Mucosa of stomach (tissue), 1 donor: ENCODE data around the gene KCNT2.

Experiments used
- H3K27me3 ChIP-seq: one replicate; pipeline ENCODE4 v1.7.0; 2013; ENCODE audit warnings: mild to moderate bottlenecking, low read length; ENCODE audit not compliant: control insufficient read depth, insufficient read depth
- H3K36me3 ChIP-seq: one replicate; pipeline ENCODE4 v1.7.0; 2013; ENCODE audit warnings: low read length; ENCODE audit not compliant: control insufficient read depth, insufficient read depth
- H3K4me1 ChIP-seq: one replicate; pipeline ENCODE4 v1.7.0; 2013; ENCODE audit warnings: mild to moderate bottlenecking, low read length; ENCODE audit not compliant: control insufficient read depth, insufficient read depth
- H3K4me3 ChIP-seq: one replicate; pipeline ENCODE4 v1.7.0; 2013; ENCODE audit warnings: low read length
- H3K9ac ChIP-seq: one replicate; pipeline ENCODE4 v1.7.0; 2013; ENCODE audit warnings: mild to moderate bottlenecking, low read length, moderate library complexity
- H3K9me3 ChIP-seq: one replicate; pipeline ENCODE4 v1.7.0; 2013; ENCODE audit warnings: mild to moderate bottlenecking, low read length, moderate library complexity; ENCODE audit not compliant: control insufficient read depth
- donor health status: Pancreatic carcinoma.

The KCNT2 gene

DNA sequence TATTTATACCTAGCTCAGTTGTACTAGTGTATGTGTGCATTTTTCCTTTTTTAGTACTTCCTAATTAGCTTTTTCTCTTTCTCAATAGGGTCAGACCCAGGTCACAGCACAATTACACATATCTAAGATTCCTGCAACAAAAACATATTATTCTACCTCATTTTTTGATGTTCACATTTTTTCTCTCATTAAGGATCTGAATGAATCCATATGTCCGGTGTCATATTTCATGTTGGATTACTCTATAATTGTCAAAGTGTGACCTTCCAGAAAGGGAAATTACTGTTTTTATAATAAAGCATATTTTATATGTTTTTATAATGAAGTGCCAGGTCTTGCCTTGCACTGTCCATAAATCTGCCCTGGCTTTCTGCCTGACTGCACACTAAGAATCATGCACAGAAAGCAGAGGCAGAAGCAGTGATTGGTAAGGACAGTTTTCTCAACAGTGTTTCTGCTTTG, 143.7 kb downstream of the KCNT2 start:
- Histone ChIP-seq H3K27me3 (no peaks in the 10 kb centered on the region), H3K4me3 (no peak overlapping the region), H3K9me3 (no peaks in the 10 kb centered on the region), H3K4me1 (no peaks in the 10 kb centered on the region), H3K9ac (no peak overlapping the region), H3K36me3 (no peaks in the 10 kb centered on the region)

DNA sequence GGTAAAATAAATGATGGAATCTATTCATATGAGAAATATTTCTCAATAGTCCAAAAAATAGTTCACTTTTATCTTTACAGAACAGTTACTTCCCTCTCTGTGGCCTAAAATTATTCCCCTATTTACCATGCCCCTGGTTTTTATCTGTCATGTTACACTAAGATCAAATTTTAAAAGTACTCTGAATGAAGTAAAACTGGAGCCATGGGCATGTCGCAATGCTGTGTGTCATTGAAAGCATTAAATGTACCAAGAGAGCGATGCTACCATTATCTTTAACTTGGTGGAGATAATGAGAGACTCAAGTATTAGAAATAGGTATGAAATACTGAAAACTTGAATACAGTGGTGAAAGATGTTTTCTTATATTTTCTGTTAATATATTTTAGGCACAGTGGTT, 146.2 kb downstream of the KCNT2 start:
- Histone ChIP-seq H3K9me3 (no peaks in the 10 kb centered on the region), H3K9ac (no peak overlapping the region), H3K36me3 (no peaks in the 10 kb centered on the region), H3K4me1 (no peaks in the 10 kb centered on the region), H3K4me3 (no peak overlapping the region), H3K27me3 (no peaks in the 10 kb centered on the region)

DNA sequence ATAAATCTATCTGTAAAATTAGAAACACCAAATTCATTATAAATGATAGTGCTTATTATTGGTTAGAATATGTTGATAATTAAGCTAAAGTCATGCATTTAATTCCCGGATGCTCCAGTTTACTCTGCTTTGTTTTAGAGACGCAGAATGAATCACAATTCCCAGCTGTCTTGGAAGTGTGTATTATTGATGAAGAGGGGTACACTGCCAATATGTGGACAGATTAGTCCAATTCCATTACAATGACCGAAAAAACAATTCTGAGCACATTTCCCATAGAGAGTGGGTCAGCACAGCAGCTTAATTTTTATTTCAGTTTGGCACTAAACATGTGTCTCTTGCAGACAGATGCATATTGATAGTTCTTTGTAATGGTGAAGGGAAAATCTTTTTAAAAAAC, 146.7 kb downstream of the KCNT2 start:
- Histone ChIP-seq H3K9ac (no peak overlapping the region), H3K36me3 (no peaks in the 10 kb centered on the region), H3K27me3 (no peaks in the 10 kb centered on the region)

DNA sequence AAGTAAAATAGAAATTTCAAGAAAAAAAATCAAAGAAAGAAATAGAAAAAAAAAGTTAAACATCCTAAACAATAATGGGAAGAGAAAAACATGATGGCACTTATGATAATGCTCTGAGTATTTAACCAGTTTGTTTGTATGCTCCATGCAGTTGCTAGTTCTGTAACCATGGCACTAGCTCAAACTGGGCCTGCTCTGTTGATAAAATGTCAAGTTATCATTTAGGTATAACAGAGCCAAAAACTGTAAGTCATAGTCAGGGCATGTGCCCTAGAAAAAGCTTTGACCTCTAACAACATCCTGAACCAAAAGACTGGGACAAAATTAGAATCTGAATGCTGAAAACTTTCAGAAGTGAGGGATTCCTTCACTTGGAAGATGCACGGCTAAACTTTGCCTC, 148.9 kb downstream of the KCNT2 start:
- no peak overlapping the region for H3K4me3 ChIP-seq
- no peaks in the 10 kb centered on the region for H3K36me3 ChIP-seq
- no peaks in the 10 kb centered on the region for H3K4me1 ChIP-seq
- H3K9ac ChIP-seq = no peak overlapping the region
- no peaks in the 10 kb centered on the region for H3K9me3 ChIP-seq
- H3K27me3 ChIP-seq = no peaks in the 10 kb centered on the region

More for the DNA sequence above, 146.7 kb downstream of the KCNT2 start:
- Histone ChIP-seq H3K9me3 (no peaks in the 10 kb centered on the region), H3K4me3 (no peak overlapping the region), H3K4me1 (no peaks in the 10 kb centered on the region)

DNA sequence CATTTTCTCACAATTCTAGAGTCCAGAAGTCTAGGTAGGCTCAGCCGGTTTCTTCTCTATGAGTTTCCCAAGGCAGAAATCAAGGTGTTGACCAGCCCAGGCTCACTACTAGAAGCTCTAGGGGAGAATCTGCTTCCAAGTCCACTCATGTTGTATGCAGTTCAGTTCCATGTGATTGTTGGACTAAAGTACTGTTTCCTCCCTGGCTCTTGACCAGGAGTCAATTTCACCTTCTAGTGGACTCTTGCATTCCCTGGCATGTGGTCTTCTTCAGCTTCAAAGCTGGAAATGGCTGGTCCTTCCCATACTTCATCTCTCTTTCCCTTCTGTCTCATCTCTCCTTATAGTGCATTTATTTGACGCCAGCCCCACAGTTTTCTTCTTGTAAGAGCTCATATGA, 153.4 kb downstream of the KCNT2 start:
- no peaks in the 10 kb centered on the region for H3K27me3 ChIP-seq
- no peaks in the 10 kb centered on the region for H3K9me3 ChIP-seq
- H3K9ac ChIP-seq = no peak overlapping the region
- H3K36me3 ChIP-seq = no peaks in the 10 kb centered on the region
- no peak overlapping the region for H3K4me3 ChIP-seq
- no peaks in the 10 kb centered on the region for H3K4me1 ChIP-seq

DNA sequence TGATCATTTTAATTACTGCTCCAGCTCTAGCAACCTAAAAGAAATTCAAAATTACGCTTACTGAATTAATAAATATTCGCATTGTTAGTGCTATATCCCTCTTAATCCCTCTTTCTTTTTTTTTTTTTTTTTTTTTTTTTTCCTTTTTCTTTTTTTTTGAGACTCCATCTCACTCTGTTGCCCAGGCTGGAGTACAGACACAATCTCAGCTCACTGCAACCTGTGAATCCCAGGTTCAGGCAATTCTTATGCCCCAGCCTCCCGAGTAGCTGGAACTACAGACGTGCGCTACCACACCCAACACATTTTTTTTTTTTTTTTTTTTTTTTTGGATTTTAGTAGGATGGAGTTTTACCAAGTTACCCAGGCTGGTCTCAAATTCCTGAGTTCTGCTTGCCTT, 157.1 kb downstream of the KCNT2 start:
- no peaks in the 10 kb centered on the region for H3K4me1 ChIP-seq
- no peak overlapping the region for H3K9ac ChIP-seq
- no peak overlapping the region for H3K4me3 ChIP-seq
- no peaks in the 10 kb centered on the region for H3K27me3 ChIP-seq
- no peaks in the 10 kb centered on the region for H3K9me3 ChIP-seq
- H3K36me3 ChIP-seq = no peaks in the 10 kb centered on the region

DNA sequence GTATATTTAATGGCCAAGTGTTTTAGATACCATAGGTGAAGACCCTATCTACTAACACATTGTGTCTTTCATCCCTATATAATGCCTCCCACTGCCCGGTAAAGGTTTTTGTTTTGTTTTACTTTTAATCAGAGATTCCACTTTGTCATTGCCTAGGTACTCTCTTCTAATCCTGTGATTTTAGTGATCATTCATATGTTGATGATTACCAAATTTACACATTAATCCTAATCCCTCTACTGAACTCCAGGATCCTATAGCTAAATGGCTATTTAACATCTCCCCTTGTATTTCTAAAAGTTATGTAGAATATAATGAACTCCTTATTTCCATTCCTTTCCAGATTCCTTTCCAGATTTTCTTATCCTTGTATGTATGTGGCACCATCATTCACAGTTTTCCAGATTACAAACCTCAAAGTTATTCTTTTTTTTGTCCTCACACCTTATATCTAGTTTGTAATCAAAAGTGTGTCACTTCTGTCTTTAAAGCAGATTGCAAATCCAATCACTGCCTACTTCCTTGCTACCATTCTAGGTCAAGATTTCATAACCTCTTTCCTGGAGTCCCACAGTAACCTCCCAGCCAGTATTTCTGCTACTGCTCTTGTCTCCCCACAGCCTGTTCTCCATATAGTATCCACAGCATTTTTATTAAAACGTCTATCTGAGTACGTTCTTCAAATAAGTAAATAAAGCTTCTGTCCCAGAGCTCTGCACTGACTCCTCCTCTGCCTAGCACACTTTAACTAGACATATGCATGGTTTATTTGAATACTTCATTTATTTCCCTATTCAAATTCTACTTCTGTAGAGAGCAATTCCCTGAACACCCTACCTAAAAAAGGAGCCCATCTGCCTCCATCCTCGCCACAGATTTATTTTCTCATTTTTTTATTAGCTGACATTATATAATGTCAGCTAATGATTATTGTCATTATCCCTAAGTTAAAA, 157.8 kb downstream of the KCNT2 start:
- Histone ChIP-seq H3K9me3 (no peaks in the 10 kb centered on the region), H3K9ac (no peak overlapping the region), H3K4me1 (no peaks in the 10 kb centered on the region), H3K36me3 (no peaks in the 10 kb centered on the region), H3K27me3 (no peaks in the 10 kb centered on the region), H3K4me3 (no peak overlapping the region)

DNA sequence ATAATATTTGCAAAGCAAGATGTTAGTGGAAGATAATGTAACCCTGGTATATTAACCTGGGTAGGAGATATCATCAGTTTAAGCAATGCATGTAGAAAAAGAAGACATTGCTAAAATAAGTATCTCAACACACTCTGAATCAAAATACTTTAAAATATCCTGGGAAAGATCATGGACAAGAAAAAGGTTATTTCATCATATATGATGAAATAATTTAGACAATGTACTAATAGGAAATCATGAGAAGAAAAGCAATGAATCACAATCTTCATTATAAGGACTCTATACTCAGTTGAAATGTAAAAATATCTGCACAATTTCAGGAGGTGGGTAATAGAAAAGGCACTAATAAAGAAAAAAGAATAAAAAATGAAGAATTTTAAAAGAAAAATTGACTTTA, 158.8 kb downstream of the KCNT2 start:
- H3K9ac ChIP-seq = no peak overlapping the region
- no peak overlapping the region for H3K4me3 ChIP-seq
- no peaks in the 10 kb centered on the region for H3K36me3 ChIP-seq
- H3K9me3 ChIP-seq = no peaks in the 10 kb centered on the region
- H3K27me3 ChIP-seq = no peaks in the 10 kb centered on the region
- no peaks in the 10 kb centered on the region for H3K4me1 ChIP-seq

DNA sequence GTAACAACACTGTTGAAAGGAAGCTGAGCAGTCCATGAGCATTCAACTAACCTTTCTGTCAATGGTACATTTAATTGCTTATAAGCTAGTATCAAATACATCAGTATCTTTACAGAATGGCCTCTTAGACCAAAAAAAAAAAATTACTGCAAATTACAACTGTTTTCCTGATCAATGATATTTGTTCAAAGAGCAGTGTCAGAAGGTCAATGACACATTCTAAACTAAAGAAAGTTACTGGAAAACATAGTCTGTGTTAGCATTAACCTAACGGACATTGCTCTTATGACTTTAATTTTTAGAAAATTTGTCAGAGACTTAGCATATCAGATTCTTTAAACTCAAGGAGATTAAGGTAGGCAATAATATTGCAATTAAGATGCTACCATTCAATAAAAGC, 162.5 kb downstream of the KCNT2 start:
- Histone ChIP-seq H3K9ac (no peak overlapping the region), H3K4me1 (no peaks in the 10 kb centered on the region), H3K27me3 (no peaks in the 10 kb centered on the region), H3K4me3 (no peak overlapping the region), H3K9me3 (no peaks in the 10 kb centered on the region), H3K36me3 (no peaks in the 10 kb centered on the region)

DNA sequence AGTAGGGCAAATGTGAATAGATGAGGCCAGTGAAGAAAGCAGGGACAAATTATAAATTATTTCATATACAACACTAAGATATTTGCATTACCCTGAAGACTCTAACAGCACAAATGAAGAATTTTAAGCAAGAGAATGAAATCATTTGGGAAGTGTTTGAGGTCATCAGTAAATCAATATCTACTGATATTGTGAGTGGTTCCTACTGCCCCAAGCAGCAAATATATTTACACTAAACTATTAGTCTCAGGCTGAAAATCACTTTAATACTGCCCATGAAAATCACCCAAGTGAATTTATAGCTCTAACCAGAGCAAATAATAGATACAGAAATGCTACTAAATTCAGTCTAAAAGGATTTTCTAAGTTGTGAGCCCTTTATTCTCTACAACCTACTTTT, 163.6 kb downstream of the KCNT2 start:
- Histone ChIP-seq H3K9me3 (no peaks in the 10 kb centered on the region), H3K36me3 (no peaks in the 10 kb centered on the region), H3K4me1 (no peaks in the 10 kb centered on the region), H3K9ac (no peak overlapping the region), H3K4me3 (no peak overlapping the region), H3K27me3 (no peaks in the 10 kb centered on the region)

DNA sequence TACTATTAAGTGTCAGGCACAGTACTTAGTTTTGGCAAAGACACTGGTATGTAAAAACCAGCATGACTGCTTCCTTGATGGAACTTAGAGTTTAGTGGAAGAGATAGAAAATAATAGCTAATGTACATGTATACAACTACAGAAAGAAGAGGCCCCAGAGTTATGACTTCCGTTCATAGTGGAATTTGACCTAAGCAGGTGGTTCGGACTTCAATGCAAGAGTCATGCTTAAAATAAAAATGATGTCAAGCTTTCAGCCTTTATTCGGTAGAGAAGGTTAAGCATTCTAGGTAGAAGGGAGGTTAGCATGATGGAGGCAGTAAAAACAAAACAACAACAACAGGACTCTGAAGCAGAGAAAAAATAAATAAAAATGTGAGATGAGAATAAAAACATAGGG, 165.9 kb downstream of the KCNT2 start:
- H3K27me3 ChIP-seq = no peaks in the 10 kb centered on the region
- H3K9ac ChIP-seq = no peak overlapping the region
- no peaks in the 10 kb centered on the region for H3K9me3 ChIP-seq
- no peak overlapping the region for H3K4me3 ChIP-seq
- H3K4me1 ChIP-seq = no peaks in the 10 kb centered on the region
- H3K36me3 ChIP-seq = no peaks in the 10 kb centered on the region

DNA sequence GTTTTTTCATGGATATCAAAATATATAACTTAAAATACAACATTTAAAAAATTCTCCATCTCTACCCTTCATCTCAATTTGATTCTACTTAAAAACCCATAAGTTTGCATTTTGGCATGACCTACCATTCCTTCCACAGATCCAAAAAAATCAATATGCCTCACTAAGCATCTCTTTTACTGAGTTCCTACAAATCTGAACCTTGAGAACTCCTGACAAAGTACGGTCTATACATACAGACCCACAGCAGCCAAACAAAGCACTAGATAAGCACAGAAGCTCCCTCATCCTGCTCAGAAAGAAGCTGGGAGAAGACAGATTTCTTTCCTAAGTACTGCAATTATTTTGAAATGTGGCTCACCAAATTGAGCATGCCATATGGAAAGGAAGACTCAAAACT, 167.5 kb downstream of the KCNT2 start:
- Histone ChIP-seq H3K36me3 (no peaks in the 10 kb centered on the region), H3K27me3 (no peaks in the 10 kb centered on the region), H3K9me3 (no peaks in the 10 kb centered on the region), H3K4me3 (no peak overlapping the region), H3K9ac (no peak overlapping the region), H3K4me1 (no peaks in the 10 kb centered on the region)
